Measurements from ENCODE around the gene LHCGR. TPM values are rescaled to one million over a fixed set of nuclear protein-coding genes. Genes with fewer than 3 reads are reported as not detected.

LHCGR gene
- total and polyA plus RNA-seq, 2 of the 13 experiments (the other 11 are each of a cell fraction or from before 2014, with no cell fraction given): not detected

GRCh38 chr2:48715956-48716355 is 39.6 kb downstream of the LHCGR start (continued):
- no peak for TF ChIP-seq IKZF5 (CRISPR knock-in tag; IDR thresholded peaks at IDR 0.05)
- TF ChIP-seq ZBTB33 (CRISPR knock-in tag; IDR thresholded peaks at IDR 0.05): no peak
- no peak for TF ChIP-seq TCF7L2 (IDR thresholded peaks at IDR 0.05; ENCODE audit: low read depth, low read length)
- no peak for TF ChIP-seq NFIB (CRISPR knock-in tag; IDR thresholded peaks at IDR 0.05; ENCODE audit: borderline replicate concordance)
- no peak for TF ChIP-seq ISL2 (CRISPR knock-in tag; IDR thresholded peaks at IDR 0.05)
- TF ChIP-seq NAIF1 (CRISPR knock-in tag; IDR thresholded peaks at IDR 0.05; ENCODE audit: borderline replicate concordance): no peak
- no peak for TF ChIP-seq NCOA2 (CRISPR knock-in tag; IDR thresholded peaks at IDR 0.05)
- no peak for TF ChIP-seq ZNF616 (CRISPR knock-in tag; IDR thresholded peaks at IDR 0.05; ENCODE audit: low read depth)
- TF ChIP-seq ZNF775 (CRISPR knock-in tag; IDR thresholded peaks at IDR 0.05; ENCODE audit: borderline replicate concordance): no peak
- no peak for TF ChIP-seq SPEN (CRISPR knock-in tag; IDR thresholded peaks at IDR 0.05; ENCODE audit: low read depth)

Data from HepG2 (cell line).